H9 (cell line): Measurements from ENCODE around the gene TTYH2. TPM values are rescaled to one million over a fixed set of nuclear protein-coding genes. Genes with fewer than 3 reads are reported as not detected.

ENCODE experiments used
- DNase-seq: peaks from one replicate; pipeline ENCODE4 v3.0.0-alpha.2; 2017
- H2AFZ ChIP-seq: one replicate; pipeline ENCODE4 v1.6.1; 2013; ENCODE audit warnings: mild to moderate bottlenecking, low read length, control low read depth, moderate library complexity
- H2AK5ac ChIP-seq: 2 replicates; pipeline ENCODE4 v1.6.1; 2013; ENCODE audit warnings: low read length, control low read depth, mixed read lengths; ENCODE audit not compliant: insufficient read length
- H2BK120ac ChIP-seq: one replicate; pipeline ENCODE4 v1.6.1; 2013; ENCODE audit warnings: low read depth, mild to moderate bottlenecking, low read length, control low read depth, inconsistent platforms; ENCODE audit not compliant: poor library complexity, severe bottlenecking
- H2BK12ac ChIP-seq: 2 replicates; pipeline ENCODE4 v1.6.1; 2013; ENCODE audit warnings: low read length, control low read depth, mixed read lengths, low read depth; ENCODE audit not compliant: insufficient read length
- H2BK15ac ChIP-seq: 2 replicates; pipeline ENCODE4 v1.6.1; 2013; ENCODE audit warnings: low read depth, low read length, control low read depth
- H2BK20ac ChIP-seq: one replicate; pipeline ENCODE4 v1.6.1; 2013; ENCODE audit warnings: low read depth, mild to moderate bottlenecking, low read length, control low read depth, inconsistent platforms; ENCODE audit not compliant: poor library complexity, severe bottlenecking
- H2BK5ac ChIP-seq: 2 replicates; pipeline ENCODE4 v1.6.1; 2013; ENCODE audit warnings: low read length, control low read depth, mixed read lengths; ENCODE audit not compliant: insufficient read length
- H3K14ac ChIP-seq: 2 replicates; pipeline ENCODE4 v1.6.1; 2013; ENCODE audit warnings: low read length, control low read depth; ENCODE audit not compliant: insufficient read depth
- H3K18ac ChIP-seq: 2 replicates; pipeline ENCODE4 v1.6.1; 2013; ENCODE audit warnings: low read depth, mild to moderate bottlenecking, mixed read lengths, low read length, control low read depth; ENCODE audit not compliant: insufficient read length
- H3K23ac ChIP-seq: 2 replicates; pipeline ENCODE4 v1.6.1; 2013; ENCODE audit warnings: low read length, control low read depth, mixed read lengths, low read depth; ENCODE audit not compliant: insufficient read length
- H3K23me2 ChIP-seq: 2 replicates; pipeline ENCODE4 v1.6.1; 2013; ENCODE audit warnings: low read depth, mild to moderate bottlenecking, mixed read lengths, low read length, control low read depth; ENCODE audit not compliant: insufficient read length, poor library complexity, severe bottlenecking
- H3K27ac ChIP-seq: 2 replicates; pipeline ENCODE4 v1.5.1; 2013; ENCODE audit warnings: low read length, control low read depth, mixed read lengths, low read depth; ENCODE audit not compliant: insufficient read length
- H3K27me3 ChIP-seq: 2 replicates; pipeline ENCODE4 v1.6.1; 2013; ENCODE audit warnings: low read length, control low read depth, inconsistent platforms; ENCODE audit not compliant: insufficient read depth
- H3K4ac ChIP-seq: 2 replicates; pipeline ENCODE4 v1.6.1; 2013; ENCODE audit warnings: low read depth, mild to moderate bottlenecking, control low read depth, inconsistent platforms, low read length, moderate library complexity
- H3K4me1 ChIP-seq: 2 replicates; pipeline ENCODE4 v1.6.1; 2013; ENCODE audit warnings: low read length, control low read depth, inconsistent platforms; ENCODE audit not compliant: insufficient read depth
- H3K4me2 ChIP-seq: 2 replicates; pipeline ENCODE4 v1.6.1; 2013; ENCODE audit warnings: low read length, control low read depth, mixed read lengths; ENCODE audit not compliant: insufficient read length, insufficient read depth
- H3K56ac ChIP-seq: 2 replicates; pipeline ENCODE4 v1.6.1; 2013; ENCODE audit warnings: low read depth, mild to moderate bottlenecking, mixed read lengths, low read length, control low read depth; ENCODE audit not compliant: insufficient read length
- H3K79me1 ChIP-seq: 2 replicates; pipeline ENCODE4 v1.6.1; 2013; ENCODE audit warnings: low read depth, mild to moderate bottlenecking, moderate library complexity, low read length, control low read depth, inconsistent platforms; ENCODE audit not compliant: insufficient read depth, poor library complexity, severe bottlenecking
- H3K79me2 ChIP-seq: 2 replicates; pipeline ENCODE4 v1.6.1; 2013; ENCODE audit warnings: low read length, control low read depth, inconsistent platforms; ENCODE audit not compliant: insufficient read depth
- H3K9ac ChIP-seq: 2 replicates; pipeline ENCODE4 v1.6.1; 2013; ENCODE audit warnings: low read length, control low read depth, mixed read lengths; ENCODE audit not compliant: insufficient read length; ENCODE audit errors: extremely low read depth
- H3K9me3 ChIP-seq: one replicate; pipeline ENCODE4 v1.6.1; 2013; ENCODE audit warnings: low read depth, low read length, inconsistent platforms; ENCODE audit not compliant: control insufficient read depth
- H3T11ph ChIP-seq: one replicate; pipeline ENCODE4 v1.6.1; 2013; ENCODE audit warnings: mild to moderate bottlenecking, low read length, control low read depth, inconsistent platforms
- H4K20me1 ChIP-seq: one replicate; pipeline ENCODE4 v1.6.1; 2013; ENCODE audit not compliant: control insufficient read depth, insufficient read length, insufficient read depth
- H4K5ac ChIP-seq: 2 replicates; pipeline ENCODE4 v1.6.1; 2013; ENCODE audit warnings: low read depth, mild to moderate bottlenecking, mixed read lengths, low read length, control low read depth; ENCODE audit not compliant: insufficient read length
- H4K8ac ChIP-seq: replicated peaks from 2 replicates; pipeline ENCODE4 v1.6.1; 2013; ENCODE audit warnings: low read length, control low read depth, mixed read lengths, low read depth; ENCODE audit not compliant: insufficient read length
- H4K91ac ChIP-seq: 2 replicates; pipeline ENCODE4 v1.6.1; 2013; ENCODE audit warnings: low read depth, mild to moderate bottlenecking, moderate library complexity, mixed read lengths, low read length, control low read depth; ENCODE audit not compliant: insufficient read length
- H3K27ac Mint-ChIP-seq, 3 experiments: 2 replicates in 2 of 3; 3 replicates in 1 of 3; pipeline ENCODE4 v1.8.0; 2020 to 2021; ENCODE audit warnings: mixed read lengths in 3 of 3, mild to moderate bottlenecking in 1 of 3, moderate library complexity in 1 of 3
- H3K27me3 Mint-ChIP-seq: 2 replicates; pipeline ENCODE4 v1.8.0; 2021; ENCODE audit warnings: low read depth, mild to moderate bottlenecking, moderate library complexity, mixed read lengths
- H3K36me3 Mint-ChIP-seq, 3 experiments: 2 replicates in 2 of 3; 3 replicates in 1 of 3; pipeline ENCODE4 v1.8.0; 2020 to 2021; ENCODE audit warnings: low read depth in 3 of 3, mixed read lengths in 3 of 3; ENCODE audit not compliant: insufficient read depth in 1 of 3
- H3K4me1 Mint-ChIP-seq, 2 experiments: 2 replicates each; pipeline ENCODE4 v1.8.0; 2020; ENCODE audit warnings: mixed read lengths in 2 of 2
- H3K4me3 Mint-ChIP-seq, 2 experiments: 2 replicates in 1 of 2; 3 replicates in 1 of 2; pipeline ENCODE4 v1.8.0; 2020 to 2021; ENCODE audit warnings: mild to moderate bottlenecking in 2 of 2, mixed read lengths in 2 of 2, moderate library complexity in 1 of 2
- H3K9me3 Mint-ChIP-seq, 2 experiments: 2 replicates in 1 of 2; 3 replicates in 1 of 2; pipeline ENCODE4 v1.8.0; 2020; ENCODE audit warnings: mild to moderate bottlenecking in 2 of 2, mixed read lengths in 2 of 2, moderate library complexity in 1 of 2
- CTCF ChIP-seq: fragments of 200-600 bp; sonication (generic); conservative IDR thresholded peaks from 3 replicates; pipeline ENCODE4 v1.8.0; 2021; ENCODE audit warnings: antibody characterized with exemption, mild to moderate bottlenecking
- WGBS: extraction: QIAGEN DNeasy Blood & Tissue Kit; methylation state at CpG from one replicate; pipeline ENCODE4 v1.1.7; 2013; ENCODE audit warnings: missing lambda C conversion rate, low lambda C conversion rate, mixed read lengths; ENCODE audit not compliant: insufficient read length; ENCODE audit errors: extremely low coverage; 5-methylcytosine and 5-hydroxymethylcytosine counted together
- total RNA-seq: library from RNA; stranded (reverse); gene quantifications from 2 replicates; pipeline ENCODE4 v1.2.1, GENCODE V29; 2021

Gene TTYH2
- total RNA-seq, 1 experiment from 2014 or later, result 1.6 TPM

GRCh38 chr17:74181341-74181740, 32.0 kb upstream of the TTYH2 start:
- H3K4me3 Mint-ChIP-seq, result no peak overlapping the region; a peak in 1 of 5 replicates

More at GRCh38 chr17:74181341-74181740, 32.0 kb upstream of the TTYH2 start:
- no peaks in the 10 kb centered on the region for H3K36me3 Mint-ChIP-seq
- Histone ChIP-seq H4K91ac (no peak overlapping the region), H3K4ac (no peak overlapping the region), H3K56ac (no peak overlapping the region), H3K9ac (no peak overlapping the region), H4K8ac (no peak overlapping the region), H2BK12ac (no peak overlapping the region), H3K79me2 (no peaks in the 10 kb centered on the region), H3K27ac (no peak overlapping the region), H2BK120ac (no peak overlapping the region), H3K14ac (no peak overlapping the region), H3K9me3 (no peaks in the 10 kb centered on the region), H2BK15ac (no peak overlapping the region), H3K27me3 (no peaks in the 10 kb centered on the region), H3K4me1 (no peaks in the 10 kb centered on the region; the same call in 1 of the 2 replicates), H3K79me1 (no peaks in the 10 kb centered on the region), H4K20me1 (peaks cover 1% of the 10 kb centered on the region), H3T11ph (no peak overlapping the region), H2BK5ac (no peak overlapping the region), H2AFZ (no peak overlapping the region), H2AK5ac (no peak overlapping the region), H4K5ac (no peak overlapping the region), H3K18ac (no peak overlapping the region), H2BK20ac (no peak overlapping the region), H3K4me2 (no peak overlapping the region), H3K23me2 (no peaks in the 10 kb centered on the region), H3K23ac (no peak overlapping the region)
- WGBS, result no CpG with 5 or more reads among the region's 4 CpGs
- no peak for DNase-seq
- H3K9me3 Mint-ChIP-seq, result no peaks in the 10 kb centered on the region; a peak in 3 of 5 replicates
- peaks cover 8 to 38% of the 10 kb centered on the region in 2 experiments for H3K4me1 Mint-ChIP-seq
- TF ChIP-seq CTCF, result no peak
- peaks cover 10% of the 10 kb centered on the region for H3K27me3 Mint-ChIP-seq
- no peak overlapping the region for H3K27ac Mint-ChIP-seq
